A673 (cell line): Measurements from ENCODE around the gene DCLK2.

ENCODE experiments used
- EZH2 ChIP-seq: fragments of 200-600 bp; sonication (generic); IDR thresholded peaks from 2 replicates; pipeline ENCODE4 v1.6.1; 2017; ENCODE audit warnings: borderline replicate concordance, low read depth, mild to moderate bottlenecking, mixed read lengths, antibody characterized with exemption, low read length; ENCODE audit not compliant: poor library complexity, severe bottlenecking
- TF ChIP-seq, protein P1 (sequence below): fragments of 300-800, 200-600 bp; sonication (generic); conservative IDR thresholded peaks from 2 replicates; pipeline ENCODE4 v1.5.1; 2017; ENCODE audit warnings: low read depth, mild to moderate bottlenecking, antibody characterized with exemption, low read length, moderate library complexity, mixed read lengths

- TF ChIP-seq, protein P1, sequence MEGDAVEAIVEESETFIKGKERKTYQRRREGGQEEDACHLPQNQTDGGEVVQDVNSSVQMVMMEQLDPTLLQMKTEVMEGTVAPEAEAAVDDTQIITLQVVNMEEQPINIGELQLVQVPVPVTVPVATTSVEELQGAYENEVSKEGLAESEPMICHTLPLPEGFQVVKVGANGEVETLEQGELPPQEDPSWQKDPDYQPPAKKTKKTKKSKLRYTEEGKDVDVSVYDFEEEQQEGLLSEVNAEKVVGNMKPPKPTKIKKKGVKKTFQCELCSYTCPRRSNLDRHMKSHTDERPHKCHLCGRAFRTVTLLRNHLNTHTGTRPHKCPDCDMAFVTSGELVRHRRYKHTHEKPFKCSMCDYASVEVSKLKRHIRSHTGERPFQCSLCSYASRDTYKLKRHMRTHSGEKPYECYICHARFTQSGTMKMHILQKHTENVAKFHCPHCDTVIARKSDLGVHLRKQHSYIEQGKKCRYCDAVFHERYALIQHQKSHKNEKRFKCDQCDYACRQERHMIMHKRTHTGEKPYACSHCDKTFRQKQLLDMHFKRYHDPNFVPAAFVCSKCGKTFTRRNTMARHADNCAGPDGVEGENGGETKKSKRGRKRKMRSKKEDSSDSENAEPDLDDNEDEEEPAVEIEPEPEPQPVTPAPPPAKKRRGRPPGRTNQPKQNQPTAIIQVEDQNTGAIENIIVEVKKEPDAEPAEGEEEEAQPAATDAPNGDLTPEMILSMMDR: no peak
- TF ChIP-seq EZH2: no peak
Observed at GRCh38 chr4:150243932-150244331, 165.7 kb downstream of the DCLK2 start.
